Loucy (cell line): Measurements from ENCODE around the gene TRIM29.
A peak's percentile ranks its signal among the peaks of the same experiment; 100 is the strongest.

Experiments
- H2AFZ ChIP-seq: fragments of 200-600 bp; sonication (generic); 2 replicates; pipeline ENCODE4 v1.6.0; 2016; ENCODE audit warnings: antibody characterized with exemption, mild to moderate bottlenecking, low read length, moderate library complexity
- H3F3A ChIP-seq: fragments of 200-600 bp; 2 replicates; pipeline ENCODE4 v1.6.0; 2016; ENCODE audit warnings: antibody characterized with exemption, low read depth, mild to moderate bottlenecking
- H3K27me3 ChIP-seq: fragments of 200-600 bp; sonication (generic); 2 replicates; pipeline ENCODE4 v1.6.1; 2014; ENCODE audit warnings: low read length, mild to moderate bottlenecking; ENCODE audit not compliant: insufficient read depth, poor library complexity, severe bottlenecking
- H3K36me3 ChIP-seq: fragments of 200-600 bp; sonication (generic); 2 replicates; pipeline ENCODE4 v1.6.1; 2016; ENCODE audit warnings: low read length; ENCODE audit not compliant: insufficient read depth
- H3K4me1 ChIP-seq: fragments of 200-600 bp; sonication (generic); 2 replicates; pipeline ENCODE4 v1.5.1; 2014; ENCODE audit warnings: low read length, mild to moderate bottlenecking; ENCODE audit not compliant: insufficient read depth, poor library complexity, severe bottlenecking
- H3K4me2 ChIP-seq: fragments of 200-600 bp; sonication (generic); 2 replicates; pipeline ENCODE4 v1.6.0; 2014; ENCODE audit warnings: antibody characterized with exemption, low read length, low read depth, mild to moderate bottlenecking; ENCODE audit not compliant: poor library complexity, severe bottlenecking
- H3K4me3 ChIP-seq: fragments of 200-600 bp; sonication (generic); 2 replicates; pipeline ENCODE4 v1.5.1; 2014; ENCODE audit warnings: low read length, mild to moderate bottlenecking, mixed read lengths; ENCODE audit not compliant: poor library complexity, severe bottlenecking
- H3K79me2 ChIP-seq: fragments of 200-600 bp; sonication (generic); 2 replicates; pipeline ENCODE4 v1.6.1; 2014; ENCODE audit warnings: low read length; ENCODE audit not compliant: insufficient read depth
- H3K9ac ChIP-seq: fragments of 200-600 bp; sonication (generic); 2 replicates; pipeline ENCODE4 v1.6.0; 2014; ENCODE audit warnings: mild to moderate bottlenecking, low read depth, low read length, moderate library complexity; ENCODE audit not compliant: poor library complexity, severe bottlenecking
- H3K9me2 ChIP-seq: fragments of 200-600 bp; sonication (generic); replicated peaks from 2 replicates; pipeline ENCODE4 v1.6.1; 2016; ENCODE audit warnings: low read depth, low read length, mixed read lengths
- H3K9me3 ChIP-seq: fragments of 200-600 bp; sonication (generic); 2 replicates; pipeline ENCODE4 v1.6.1; 2014; ENCODE audit warnings: mild to moderate bottlenecking, antibody characterized with exemption, low read length, low read depth; ENCODE audit not compliant: insufficient read depth
- H4K20me1 ChIP-seq: fragments of 200-600 bp; sonication (generic); 2 replicates; pipeline ENCODE4 v1.6.0; 2014; ENCODE audit warnings: antibody characterized with exemption, low read length, mild to moderate bottlenecking; ENCODE audit not compliant: insufficient read depth, poor library complexity, severe bottlenecking
- CTCF ChIP-seq: fragments of 200-600 bp; sonication (generic); conservative IDR thresholded peaks from 2 replicates; pipeline ENCODE4 v1.5.1; 2014; ENCODE audit warnings: mild to moderate bottlenecking, antibody characterized with exemption, low read length
- EZH2phosphoT487 ChIP-seq: fragments of 200-600 bp; IDR thresholded peaks from 2 replicates; pipeline ENCODE4 v1.6.1; 2018; ENCODE audit warnings: antibody characterized with exemption, mild to moderate bottlenecking, moderate library complexity, borderline replicate concordance

TRIM29 gene

GRCh38 chr11:120173807-120174206 lies 35.9 kb upstream of the TRIM29 start:
- H3K27me3 ChIP-seq, result no peaks in the 10 kb centered on the region
- H3K9me2 ChIP-seq, result no peaks in the 10 kb centered on the region
- no peaks in the 10 kb centered on the region for H3K79me2 ChIP-seq
- H3K36me3 ChIP-seq, result no peaks in the 10 kb centered on the region
- no peak overlapping the region for H3K9ac ChIP-seq
- no peaks in the 10 kb centered on the region for H4K20me1 ChIP-seq
- H3F3A ChIP-seq, result no peaks in the 10 kb centered on the region
- TF ChIP-seq CTCF, result no peak
- TF ChIP-seq EZH2phosphoT487, result no peak
- no peak overlapping the region for H3K4me3 ChIP-seq
- no peaks in the 10 kb centered on the region for H3K9me3 ChIP-seq
- no peak overlapping the region for H3K4me2 ChIP-seq
- H3K4me1 ChIP-seq, result no peaks in the 10 kb centered on the region
- no peak overlapping the region for H2AFZ ChIP-seq

GRCh38 chr11:120173019-120173705 lies 35.2 kb upstream of the TRIM29 start:
- Histone ChIP-seq H3K9me2 (no peaks in the 10 kb centered on the region), H4K20me1 (no peaks in the 10 kb centered on the region), H3F3A (no peaks in the 10 kb centered on the region), H3K9me3 (no peaks in the 10 kb centered on the region), H3K4me3 (no peak overlapping the region), H3K4me1 (no peaks in the 10 kb centered on the region), H3K9ac (no peak overlapping the region), H3K4me2 (no peak overlapping the region), H2AFZ (no peak overlapping the region), H3K36me3 (no peaks in the 10 kb centered on the region), H3K27me3 (no peaks in the 10 kb centered on the region), H3K79me2 (no peaks in the 10 kb centered on the region)
- no peak for TF ChIP-seq EZH2phosphoT487
- TF ChIP-seq CTCF, result no peak

- Histone ChIP-seq H2AFZ (no peak overlapping the region), H3K36me3 (no peaks in the 10 kb centered on the region), H3K79me2 (no peaks in the 10 kb centered on the region), H3K4me1 (no peaks in the 10 kb centered on the region), H3K4me2 (no peak overlapping the region), H3K9ac (no peak overlapping the region), H4K20me1 (no peaks in the 10 kb centered on the region), H3K4me3 (no peak overlapping the region), H3K9me3 (no peaks in the 10 kb centered on the region), H3F3A (no peaks in the 10 kb centered on the region), H3K27me3 (no peaks in the 10 kb centered on the region), H3K9me2 (no peaks in the 10 kb centered on the region)
- TF ChIP-seq CTCF, result peak; percentile 77
- no peak for TF ChIP-seq EZH2phosphoT487
Observed at GRCh38 chr11:120172054-120172911, 34.4 kb upstream of the TRIM29 start.
